Measurements from ENCODE around the gene UMPS.

The UMPS gene

DNA sequence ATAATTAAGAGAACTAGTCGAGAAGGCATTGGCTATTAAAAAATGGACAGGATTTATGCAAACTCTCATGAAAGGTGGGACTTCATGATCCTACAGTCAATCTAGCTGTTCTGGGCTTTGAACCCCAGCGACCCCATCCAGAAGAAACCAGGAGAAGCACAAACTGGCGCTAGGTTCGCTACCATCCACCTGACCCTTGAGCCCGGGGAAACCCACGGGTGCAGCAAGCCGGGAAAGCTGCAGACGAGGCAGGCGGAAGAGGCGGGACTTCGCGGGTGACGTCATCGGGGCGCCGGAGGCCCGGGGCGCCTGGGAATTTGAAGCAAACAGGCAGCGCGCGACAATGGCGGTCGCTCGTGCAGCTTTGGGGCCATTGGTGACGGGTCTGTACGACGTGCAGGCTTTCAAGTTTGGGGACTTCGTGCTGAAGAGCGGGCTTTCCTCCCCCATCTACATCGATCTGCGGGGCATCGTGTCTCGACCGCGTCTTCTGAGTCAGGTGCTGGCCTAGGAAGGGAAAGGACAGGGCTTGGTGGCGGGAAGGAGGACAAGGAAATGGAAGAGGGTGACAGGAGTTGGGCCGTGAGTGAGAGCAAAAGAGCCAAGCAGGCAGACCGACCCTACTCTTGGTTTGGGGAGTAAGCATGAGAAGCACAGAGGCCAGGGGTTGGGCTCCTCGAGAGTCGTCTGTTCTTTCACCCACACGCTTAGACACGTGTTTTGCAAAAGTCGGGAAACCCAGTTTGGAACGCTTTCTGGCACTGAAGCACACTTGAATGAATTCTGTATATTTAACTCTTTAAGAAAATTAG, at the start of gene UMPS:
UMPS (plus strand) TSS at position 324 of the 812 bp plus-strand sequence; CDS start at position 344, 20 bp downstream.
- TF ChIP-seq, protein P1, sequence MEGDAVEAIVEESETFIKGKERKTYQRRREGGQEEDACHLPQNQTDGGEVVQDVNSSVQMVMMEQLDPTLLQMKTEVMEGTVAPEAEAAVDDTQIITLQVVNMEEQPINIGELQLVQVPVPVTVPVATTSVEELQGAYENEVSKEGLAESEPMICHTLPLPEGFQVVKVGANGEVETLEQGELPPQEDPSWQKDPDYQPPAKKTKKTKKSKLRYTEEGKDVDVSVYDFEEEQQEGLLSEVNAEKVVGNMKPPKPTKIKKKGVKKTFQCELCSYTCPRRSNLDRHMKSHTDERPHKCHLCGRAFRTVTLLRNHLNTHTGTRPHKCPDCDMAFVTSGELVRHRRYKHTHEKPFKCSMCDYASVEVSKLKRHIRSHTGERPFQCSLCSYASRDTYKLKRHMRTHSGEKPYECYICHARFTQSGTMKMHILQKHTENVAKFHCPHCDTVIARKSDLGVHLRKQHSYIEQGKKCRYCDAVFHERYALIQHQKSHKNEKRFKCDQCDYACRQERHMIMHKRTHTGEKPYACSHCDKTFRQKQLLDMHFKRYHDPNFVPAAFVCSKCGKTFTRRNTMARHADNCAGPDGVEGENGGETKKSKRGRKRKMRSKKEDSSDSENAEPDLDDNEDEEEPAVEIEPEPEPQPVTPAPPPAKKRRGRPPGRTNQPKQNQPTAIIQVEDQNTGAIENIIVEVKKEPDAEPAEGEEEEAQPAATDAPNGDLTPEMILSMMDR (IDR thresholded peaks at IDR 0.05): no peak

DNA sequence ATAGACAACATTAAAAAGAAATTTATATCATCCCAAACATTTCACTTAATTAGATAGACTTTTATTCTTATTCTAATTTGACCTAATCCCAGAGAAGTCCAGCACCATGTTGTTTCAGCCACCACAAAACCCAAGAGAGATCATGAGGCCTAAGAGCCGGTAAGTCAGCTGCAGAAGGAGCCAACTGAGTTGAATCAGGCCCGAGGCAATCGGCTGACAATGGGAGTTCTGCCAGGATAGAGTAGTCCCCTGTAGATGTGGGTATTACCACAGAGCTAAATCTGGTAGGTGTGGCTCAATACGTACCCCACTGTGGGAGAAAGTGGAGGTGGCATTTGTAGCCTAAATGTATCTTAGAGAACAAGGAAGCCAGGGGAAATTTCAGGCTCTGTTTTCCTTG, 49.7 kb upstream of the UMPS start:
- TF ChIP-seq, protein P1 (IDR thresholded peaks at IDR 0.05): no peak

DNA sequence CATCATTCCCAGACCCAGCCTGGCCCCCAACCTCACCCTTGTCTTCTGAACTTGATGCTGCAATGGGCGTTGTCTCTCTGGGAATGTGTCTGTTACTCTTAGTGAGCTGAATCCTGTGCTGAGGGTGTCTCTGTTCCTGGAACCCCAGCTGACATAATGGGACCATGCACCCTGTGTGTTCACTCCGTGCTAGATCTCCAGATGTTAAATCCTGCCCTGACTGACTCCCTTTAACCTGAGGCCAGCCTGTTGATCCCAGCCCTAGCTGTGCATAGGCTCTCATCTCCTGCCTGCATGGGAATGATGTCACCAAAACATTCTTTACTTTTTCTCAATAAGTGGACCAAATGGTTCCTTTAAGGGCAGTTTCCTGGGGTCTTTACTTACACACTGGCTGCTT, 48.0 kb upstream of the UMPS start:
- TF ChIP-seq, protein P1 (IDR thresholded peaks at IDR 0.05): no peak

DNA sequence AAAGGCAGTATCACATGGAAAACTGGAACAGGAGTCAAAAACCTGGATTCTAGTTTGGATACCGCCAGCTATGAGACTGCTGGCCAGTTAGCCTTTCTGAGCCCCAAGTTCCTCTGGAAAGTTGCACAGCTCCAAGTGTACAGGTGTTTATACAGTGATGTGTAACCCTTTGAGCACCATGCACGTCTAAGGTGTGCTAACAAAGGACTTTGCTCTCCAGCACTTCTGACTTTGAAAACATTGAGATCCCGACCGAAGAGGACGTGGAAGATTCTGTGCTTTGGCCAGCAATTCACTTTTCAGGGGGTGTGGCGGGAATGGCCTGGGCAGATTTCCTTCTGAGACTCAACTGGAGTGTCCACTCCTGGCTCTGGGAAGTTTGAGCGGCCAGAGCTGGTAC, 45.8 kb upstream of the UMPS start:
- TF ChIP-seq, protein P1 (IDR thresholded peaks at IDR 0.05): no peak

DNA sequence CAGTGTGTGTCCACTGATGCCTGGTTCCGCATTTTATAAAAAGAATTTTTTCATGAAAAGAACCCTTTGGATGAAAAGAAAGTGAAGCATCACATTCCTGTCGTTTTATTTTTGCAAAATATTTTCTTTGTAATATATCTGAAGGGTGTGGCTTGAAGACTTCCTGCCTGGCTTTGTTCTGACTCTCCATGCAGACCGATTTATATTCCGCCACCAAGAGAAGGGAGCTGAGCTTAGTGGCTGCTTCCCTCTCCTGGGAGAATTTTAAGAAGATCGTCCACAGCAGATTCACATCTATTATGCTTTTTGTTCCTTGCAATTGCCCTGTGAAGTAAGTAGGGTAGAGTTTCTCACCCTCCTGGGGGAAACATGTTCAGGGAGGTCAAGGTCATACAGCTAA, 45.2 kb upstream of the UMPS start:
- TF ChIP-seq, protein P1 (IDR thresholded peaks at IDR 0.05): no peak

DNA sequence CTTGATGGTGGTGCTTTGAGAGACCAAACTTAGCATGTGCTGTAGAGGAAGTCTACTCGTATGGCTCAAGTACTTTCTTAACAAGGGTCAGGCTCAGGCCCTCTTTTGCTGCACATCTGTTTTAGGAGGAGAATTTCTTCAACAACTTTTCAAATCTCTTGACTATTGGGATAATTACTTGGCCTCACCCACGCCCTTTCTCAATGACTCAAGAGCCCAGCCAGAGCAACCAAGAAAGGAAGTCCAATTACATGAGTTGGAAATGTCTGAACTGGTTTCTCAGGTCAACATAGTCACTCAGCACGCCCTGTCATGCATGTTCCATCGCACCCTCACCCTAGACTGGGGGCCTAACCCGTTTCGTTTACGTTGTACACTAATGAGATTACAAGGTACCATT, 44.8 kb upstream of the UMPS start:
- TF ChIP-seq, protein P1 (IDR thresholded peaks at IDR 0.05): no peak

DNA sequence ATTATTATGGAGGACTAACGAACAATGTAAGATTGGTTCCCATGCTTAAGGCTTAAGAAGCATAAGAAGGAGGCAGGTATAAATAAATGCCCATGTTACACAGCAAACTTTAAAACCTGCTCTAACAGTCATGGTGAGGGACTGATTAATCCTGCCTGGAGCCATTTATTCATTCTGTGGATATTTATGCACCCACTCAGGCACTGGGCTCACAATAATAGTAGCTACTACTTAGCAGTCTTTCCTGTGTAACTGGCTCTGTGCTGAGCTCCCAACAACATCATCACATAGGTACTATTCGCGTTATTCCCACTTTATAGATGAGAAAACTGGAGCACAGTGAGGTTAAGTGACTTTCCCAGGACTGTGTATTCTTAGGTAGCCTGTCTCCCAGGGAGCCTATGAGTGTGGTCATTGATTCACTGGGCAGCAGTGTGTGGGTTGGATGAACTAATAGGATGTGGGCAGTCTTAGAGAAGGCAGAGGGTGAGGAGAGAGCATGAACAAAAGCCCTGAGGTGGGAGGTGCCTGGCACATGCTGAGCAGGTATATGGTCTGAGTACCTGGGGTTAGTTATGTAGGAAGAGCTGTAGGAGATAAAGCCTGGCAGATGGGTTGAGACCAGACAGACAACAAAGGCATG, 44.1 kb upstream of the UMPS start:
- TF ChIP-seq, protein P1 (IDR thresholded peaks at IDR 0.05): no peak
